Measurements from ENCODE around the gene RGS3. TPM values are rescaled to one million over a fixed set of nuclear protein-coding genes. Genes with fewer than 3 reads are reported as not detected.

RGS3 gene
- total and polyA plus RNA-seq, 2 of the 13 experiments (the other 11 are each of a cell fraction or from before 2014, with no cell fraction given): 17.1 to 28.8 TPM

DNA sequence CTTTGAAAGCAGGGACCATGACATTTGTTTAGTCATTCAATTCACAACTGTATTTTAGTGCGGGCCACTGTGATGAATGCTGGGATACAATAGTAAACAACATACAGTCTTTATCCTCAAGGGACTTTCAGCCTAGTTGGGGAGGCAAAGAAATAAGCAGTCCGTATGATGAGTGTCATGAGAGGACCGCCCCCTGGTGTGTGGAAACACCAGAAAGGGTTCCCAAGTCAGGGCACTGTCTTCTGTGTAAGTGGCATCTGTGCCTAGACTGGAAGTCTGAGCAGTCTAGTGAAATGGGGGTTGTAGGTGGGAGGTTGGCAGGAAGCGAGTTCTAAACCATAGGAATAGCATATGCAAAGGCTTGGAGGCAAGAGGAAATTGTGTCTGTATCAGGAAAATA is 46.2 kb upstream of the RGS3 start:
- H3K27me3 ChIP-seq (ENCODE audit: control insufficient read depth in 1 of 2, insufficient read depth in 2 of 2, low read length in 2 of 2): no peaks in the 10 kb centered on the region
- POLR2A ChIA-PET: no interaction called here
- no peak overlapping the region for H3K27ac ChIP-seq (ENCODE audit: extremely low read length, insufficient read depth, low read length)
- no peaks in the 10 kb centered on the region for H3K79me2 ChIP-seq (ENCODE audit: insufficient read depth, low read length)
- H3K36me3 ChIP-seq (replicated peaks in 1 of 2; ENCODE audit: control insufficient read depth in 1 of 2, insufficient read depth in 2 of 2, low read length in 2 of 2): no peaks in the 10 kb centered on the region
- CTCF ChIA-PET (ENCODE audit: low intra/inter-chr PET ratio, low total read pairs): interaction anchor here (1.3 kb wide), 1 partner anchor 143 kb away, joined by 4 read pairs; no protein-coding TSS in a partner anchor
- no peaks in the 10 kb centered on the region for H3K9me3 ChIP-seq (ENCODE audit: low read length)
- no peak for FAIRE-seq
- H3K9ac ChIP-seq (ENCODE audit: insufficient read depth, low read depth, low read length): no peak overlapping the region
- no TSS peak for BruUV-seq (replicated peaks)
- no peak overlapping the region for H2AFZ ChIP-seq (ENCODE audit: low read length)
- no peak for DNase-seq (ENCODE audit: low spot score)
- no peaks in the 10 kb centered on the region for H4K20me1 ChIP-seq (ENCODE audit: insufficient read depth, low read length)
- intact Hi-C loops (cut with micrococcal nuclease; ENCODE audit: unreplicated experiment): loop anchor here (10.0 kb wide), 1 partner anchor 237 kb away; no protein-coding TSS in a partner anchor
- peak; percentile 60; the same call in 2 of the 3 replicates for ATAC-seq
- H3K4me2 ChIP-seq (ENCODE audit: low read depth, low read length): no peak overlapping the region
- 16% methylated on average over 4 of the region's 4 CpGs for WGBS (ENCODE audit: low lambda C conversion rate)
- H3K4me1 ChIP-seq (ENCODE audit: insufficient read depth, low read length): no peaks in the 10 kb centered on the region
- no peak overlapping the region for H3K4me3 ChIP-seq (replicated peaks in 1 of 3; ENCODE audit: insufficient read depth in 1 of 3, low read depth in 2 of 3, low read length in 3 of 3)
- in situ Hi-C loops (cut with HindIII; ENCODE audit: extremely low pct_ligation_motif_present, low pct_unique_long_range_greater_than_20kb): no loop called here
- TF ChIP-seq FOXK2 (IDR thresholded peaks at IDR 0.05): no peak
- TF ChIP-seq CHD2 (IDR thresholded peaks at IDR 0.05; ENCODE audit: low read depth, low read length): no peak
- TF ChIP-seq TBP (CRISPR knock-in tag; IDR thresholded peaks at IDR 0.05): no peak
- TF ChIP-seq GATAD2A (CRISPR knock-in tag; IDR thresholded peaks at IDR 0.05): no peak
- TF ChIP-seq, protein P1, sequence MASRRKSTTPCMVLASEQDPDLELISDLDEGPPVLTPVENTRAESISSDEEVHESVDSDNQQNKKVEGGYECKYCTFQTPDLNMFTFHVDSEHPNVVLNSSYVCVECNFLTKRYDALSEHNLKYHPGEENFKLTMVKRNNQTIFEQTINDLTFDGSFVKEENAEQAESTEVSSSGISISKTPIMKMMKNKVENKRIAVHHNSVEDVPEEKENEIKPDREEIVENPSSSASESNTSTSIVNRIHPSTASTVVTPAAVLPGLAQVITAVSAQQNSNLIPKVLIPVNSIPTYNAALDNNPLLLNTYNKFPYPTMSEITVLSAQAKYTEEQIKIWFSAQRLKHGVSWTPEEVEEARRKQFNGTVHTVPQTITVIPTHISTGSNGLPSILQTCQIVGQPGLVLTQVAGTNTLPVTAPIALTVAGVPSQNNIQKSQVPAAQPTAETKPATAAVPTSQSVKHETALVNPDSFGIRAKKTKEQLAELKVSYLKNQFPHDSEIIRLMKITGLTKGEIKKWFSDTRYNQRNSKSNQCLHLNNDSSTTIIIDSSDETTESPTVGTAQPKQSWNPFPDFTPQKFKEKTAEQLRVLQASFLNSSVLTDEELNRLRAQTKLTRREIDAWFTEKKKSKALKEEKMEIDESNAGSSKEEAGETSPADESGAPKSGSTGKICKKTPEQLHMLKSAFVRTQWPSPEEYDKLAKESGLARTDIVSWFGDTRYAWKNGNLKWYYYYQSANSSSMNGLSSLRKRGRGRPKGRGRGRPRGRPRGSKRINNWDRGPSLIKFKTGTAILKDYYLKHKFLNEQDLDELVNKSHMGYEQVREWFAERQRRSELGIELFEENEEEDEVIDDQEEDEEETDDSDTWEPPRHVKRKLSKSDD (CRISPR knock-in tag; IDR thresholded peaks at IDR 0.05; ENCODE audit: low read depth): no peak
- TF ChIP-seq DNMT1 (CRISPR knock-in tag; IDR thresholded peaks at IDR 0.05): no peak
- no peak for TF ChIP-seq HOXA3 (CRISPR knock-in tag; IDR thresholded peaks at IDR 0.05)
- no peak for TF ChIP-seq SSRP1 (CRISPR knock-in tag; IDR thresholded peaks at IDR 0.05)
- TF ChIP-seq, protein P2, sequence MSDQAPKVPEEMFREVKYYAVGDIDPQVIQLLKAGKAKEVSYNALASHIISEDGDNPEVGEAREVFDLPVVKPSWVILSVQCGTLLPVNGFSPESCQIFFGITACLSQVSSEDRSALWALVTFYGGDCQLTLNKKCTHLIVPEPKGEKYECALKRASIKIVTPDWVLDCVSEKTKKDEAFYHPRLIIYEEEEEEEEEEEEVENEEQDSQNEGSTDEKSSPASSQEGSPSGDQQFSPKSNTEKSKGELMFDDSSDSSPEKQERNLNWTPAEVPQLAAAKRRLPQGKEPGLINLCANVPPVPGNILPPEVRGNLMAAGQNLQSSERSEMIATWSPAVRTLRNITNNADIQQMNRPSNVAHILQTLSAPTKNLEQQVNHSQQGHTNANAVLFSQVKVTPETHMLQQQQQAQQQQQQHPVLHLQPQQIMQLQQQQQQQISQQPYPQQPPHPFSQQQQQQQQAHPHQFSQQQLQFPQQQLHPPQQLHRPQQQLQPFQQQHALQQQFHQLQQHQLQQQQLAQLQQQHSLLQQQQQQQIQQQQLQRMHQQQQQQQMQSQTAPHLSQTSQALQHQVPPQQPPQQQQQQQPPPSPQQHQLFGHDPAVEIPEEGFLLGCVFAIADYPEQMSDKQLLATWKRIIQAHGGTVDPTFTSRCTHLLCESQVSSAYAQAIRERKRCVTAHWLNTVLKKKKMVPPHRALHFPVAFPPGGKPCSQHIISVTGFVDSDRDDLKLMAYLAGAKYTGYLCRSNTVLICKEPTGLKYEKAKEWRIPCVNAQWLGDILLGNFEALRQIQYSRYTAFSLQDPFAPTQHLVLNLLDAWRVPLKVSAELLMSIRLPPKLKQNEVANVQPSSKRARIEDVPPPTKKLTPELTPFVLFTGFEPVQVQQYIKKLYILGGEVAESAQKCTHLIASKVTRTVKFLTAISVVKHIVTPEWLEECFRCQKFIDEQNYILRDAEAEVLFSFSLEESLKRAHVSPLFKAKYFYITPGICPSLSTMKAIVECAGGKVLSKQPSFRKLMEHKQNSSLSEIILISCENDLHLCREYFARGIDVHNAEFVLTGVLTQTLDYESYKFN (CRISPR knock-in tag; conservative IDR thresholded peaks at IDR 0.05): no peak
- TF ChIP-seq MEIS1 (CRISPR knock-in tag; IDR thresholded peaks at IDR 0.05; ENCODE audit: borderline replicate concordance): no peak
- TF ChIP-seq ZNF775 (CRISPR knock-in tag; IDR thresholded peaks at IDR 0.05; ENCODE audit: borderline replicate concordance): no peak
- TF ChIP-seq ZNF572 (CRISPR knock-in tag; IDR thresholded peaks at IDR 0.05): no peak
- TF ChIP-seq STAG1 (CRISPR knock-in tag; IDR thresholded peaks at IDR 0.05): peak; percentile 42
- TF ChIP-seq SMC3 (IDR thresholded peaks at IDR 0.05; ENCODE audit: low read length): peak; percentile 38; the same call in 1 of the 2 replicates
- TF ChIP-seq, protein P3, sequence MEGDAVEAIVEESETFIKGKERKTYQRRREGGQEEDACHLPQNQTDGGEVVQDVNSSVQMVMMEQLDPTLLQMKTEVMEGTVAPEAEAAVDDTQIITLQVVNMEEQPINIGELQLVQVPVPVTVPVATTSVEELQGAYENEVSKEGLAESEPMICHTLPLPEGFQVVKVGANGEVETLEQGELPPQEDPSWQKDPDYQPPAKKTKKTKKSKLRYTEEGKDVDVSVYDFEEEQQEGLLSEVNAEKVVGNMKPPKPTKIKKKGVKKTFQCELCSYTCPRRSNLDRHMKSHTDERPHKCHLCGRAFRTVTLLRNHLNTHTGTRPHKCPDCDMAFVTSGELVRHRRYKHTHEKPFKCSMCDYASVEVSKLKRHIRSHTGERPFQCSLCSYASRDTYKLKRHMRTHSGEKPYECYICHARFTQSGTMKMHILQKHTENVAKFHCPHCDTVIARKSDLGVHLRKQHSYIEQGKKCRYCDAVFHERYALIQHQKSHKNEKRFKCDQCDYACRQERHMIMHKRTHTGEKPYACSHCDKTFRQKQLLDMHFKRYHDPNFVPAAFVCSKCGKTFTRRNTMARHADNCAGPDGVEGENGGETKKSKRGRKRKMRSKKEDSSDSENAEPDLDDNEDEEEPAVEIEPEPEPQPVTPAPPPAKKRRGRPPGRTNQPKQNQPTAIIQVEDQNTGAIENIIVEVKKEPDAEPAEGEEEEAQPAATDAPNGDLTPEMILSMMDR (CRISPR knock-in tag; IDR thresholded peaks at IDR 0.05): peak; percentile 50
- no peak for TF ChIP-seq SAP130 (CRISPR knock-in tag; IDR thresholded peaks at IDR 0.05; ENCODE audit: low read depth)
- no peak for TF ChIP-seq ARNT2 (CRISPR knock-in tag; IDR thresholded peaks at IDR 0.05; ENCODE audit: low read depth)
- TF ChIP-seq, protein P4, sequence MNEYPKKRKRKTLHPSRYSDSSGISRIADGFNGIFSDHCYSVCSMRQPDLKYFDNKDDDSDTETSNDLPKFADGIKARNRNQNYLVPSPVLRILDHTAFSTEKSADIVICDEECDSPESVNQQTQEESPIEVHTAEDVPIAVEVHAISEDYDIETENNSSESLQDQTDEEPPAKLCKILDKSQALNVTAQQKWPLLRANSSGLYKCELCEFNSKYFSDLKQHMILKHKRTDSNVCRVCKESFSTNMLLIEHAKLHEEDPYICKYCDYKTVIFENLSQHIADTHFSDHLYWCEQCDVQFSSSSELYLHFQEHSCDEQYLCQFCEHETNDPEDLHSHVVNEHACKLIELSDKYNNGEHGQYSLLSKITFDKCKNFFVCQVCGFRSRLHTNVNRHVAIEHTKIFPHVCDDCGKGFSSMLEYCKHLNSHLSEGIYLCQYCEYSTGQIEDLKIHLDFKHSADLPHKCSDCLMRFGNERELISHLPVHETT (CRISPR knock-in tag; conservative IDR thresholded peaks at IDR 0.05): no peak
